Bronchial epithelial cell (primary cell): ENCODE measurements around the gene DCP1B. TPM values are rescaled to one million over a fixed set of nuclear protein-coding genes. Genes with fewer than 3 reads are reported as not detected.

Experiments
- DNase-seq: peaks from one replicate; pipeline ENCODE4 v3.0.0-alpha.2; 2010; ENCODE audit warnings: low read depth
- FAIRE-seq: peaks from 2 replicates; lab custom pipeline; 2011; peaks lifted over from hg19 to GRCh38; lab: Jason Lieb, UNC
- H3K27me3 ChIP-seq: 2 replicates; pipeline ENCODE4 v1.5.1; 2011; ENCODE audit warnings: low read length; ENCODE audit not compliant: control insufficient read depth, insufficient read depth
- H3K36me3 ChIP-seq: 2 replicates; pipeline ENCODE4 v1.5.1; 2011; ENCODE audit warnings: low read length; ENCODE audit not compliant: control insufficient read depth, insufficient read depth
- H3K4me3 ChIP-seq: 2 replicates; pipeline ENCODE4 v1.5.1; 2011; ENCODE audit warnings: mild to moderate bottlenecking, low read depth, low read length, control low read depth
- CTCF ChIP-seq: IDR thresholded peaks from 2 replicates; pipeline ENCODE4 v1.5.1; 2011; ENCODE audit warnings: mild to moderate bottlenecking, moderate library complexity, low read length, control low read depth, inconsistent platforms; ENCODE audit not compliant: insufficient read depth, severe bottlenecking
- total RNA-seq: library from RNA; depleted of rRNA; stranded (reverse); fragments of >200 nt; gene quantifications from 2 replicates; pipeline ENCODE4 v1.2.1, GENCODE V29; 2014

Gene DCP1B
- total RNA-seq, 1 donor from 2014 or later: 1.3 TPM

DNA sequence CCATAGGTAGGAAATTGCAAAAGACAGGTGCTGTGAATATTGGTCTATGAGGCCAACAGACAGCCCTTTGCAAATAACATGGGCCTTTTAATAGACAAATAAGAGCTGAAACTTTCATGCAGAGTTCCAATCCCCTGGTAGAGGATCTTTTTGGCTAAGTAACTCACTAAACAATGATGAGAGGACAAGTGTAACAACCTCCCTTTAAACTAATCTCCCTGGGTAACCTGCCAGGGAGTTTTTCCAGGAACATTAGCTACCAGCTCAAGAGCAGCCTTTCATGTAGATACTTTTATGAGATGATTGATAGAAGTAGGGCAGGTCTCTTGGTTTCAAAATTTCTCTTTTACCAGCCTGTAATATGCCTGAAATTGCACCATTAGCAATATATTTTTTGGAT is 34.8 kb upstream of the DCP1B start:
- no peak for DNase-seq
- Histone ChIP-seq H3K36me3 (no peaks in the 10 kb centered on the region), H3K4me3 (no peak overlapping the region), H3K27me3 (peaks cover 6% of the 10 kb centered on the region)
- FAIRE-seq: no peak
- TF ChIP-seq CTCF: no peak

DNA sequence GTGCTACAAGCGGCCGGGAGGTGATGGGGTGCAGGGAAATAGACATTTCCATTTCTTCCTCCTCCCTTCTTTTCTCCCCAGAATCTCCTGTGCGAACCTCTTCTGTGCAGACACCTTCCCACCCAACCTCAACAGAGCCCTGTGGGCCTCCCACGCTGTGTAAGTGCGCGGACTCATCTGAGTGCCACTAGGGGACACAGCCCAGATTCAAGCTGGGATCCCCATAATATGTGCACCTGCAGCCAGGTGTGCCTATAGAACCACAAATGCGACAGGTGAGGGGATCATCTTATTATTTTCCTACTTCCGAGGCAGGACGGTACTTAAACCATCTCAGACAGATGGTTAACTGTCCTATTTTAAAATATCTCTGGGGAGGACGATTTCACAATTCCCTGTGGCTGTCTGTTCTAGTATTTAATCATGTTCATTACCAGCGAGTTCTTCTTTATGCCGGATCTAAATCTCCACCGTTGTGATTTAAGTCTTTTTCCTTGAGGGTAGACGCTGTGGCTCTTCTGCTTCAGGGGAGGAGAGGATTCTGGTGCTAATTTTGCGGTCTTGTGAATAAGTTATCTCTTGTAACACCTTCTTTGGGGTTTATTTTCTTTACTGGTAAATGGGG is 31.3 kb upstream of the DCP1B start:
- H3K27me3 ChIP-seq: peaks cover 6% of the 10 kb centered on the region
- DNase-seq: no peak
- H3K4me3 ChIP-seq: no peak overlapping the region
- no peak for TF ChIP-seq CTCF
- no peak for FAIRE-seq
- H3K36me3 ChIP-seq: no peaks in the 10 kb centered on the region

GRCh38 chr12:2034633-2035430 is 30.6 kb upstream of the DCP1B start:
- no peaks in the 10 kb centered on the region for H3K36me3 ChIP-seq
- no peak for FAIRE-seq
- TF ChIP-seq CTCF: peak; percentile 93
- H3K27me3 ChIP-seq: peaks cover 6% of the 10 kb centered on the region
- no peak overlapping the region for H3K4me3 ChIP-seq
- DNase-seq: peak; percentile 48

DNA sequence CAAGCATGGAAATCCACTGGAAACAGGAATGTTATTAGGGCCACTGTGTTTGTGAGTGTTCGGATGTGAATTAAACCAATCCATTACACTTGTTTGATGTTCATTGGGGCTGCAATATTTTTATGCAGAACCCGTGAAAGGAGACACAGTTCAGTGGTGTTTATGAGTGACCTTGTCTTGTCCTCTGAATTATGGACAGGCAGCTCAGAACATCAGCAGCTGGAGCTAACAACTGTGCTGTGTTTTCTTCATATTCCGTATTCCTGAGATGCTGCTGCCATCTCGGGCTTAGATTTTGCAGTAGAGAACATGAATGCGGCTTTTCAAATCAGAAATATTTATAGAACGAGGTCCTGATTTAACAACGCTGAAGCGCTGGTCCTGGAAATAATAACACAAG is 28.2 kb upstream of the DCP1B start:
- Histone ChIP-seq H3K4me3 (no peak overlapping the region), H3K27me3 (peaks cover 6% of the 10 kb centered on the region)
- no peak for FAIRE-seq

DNA sequence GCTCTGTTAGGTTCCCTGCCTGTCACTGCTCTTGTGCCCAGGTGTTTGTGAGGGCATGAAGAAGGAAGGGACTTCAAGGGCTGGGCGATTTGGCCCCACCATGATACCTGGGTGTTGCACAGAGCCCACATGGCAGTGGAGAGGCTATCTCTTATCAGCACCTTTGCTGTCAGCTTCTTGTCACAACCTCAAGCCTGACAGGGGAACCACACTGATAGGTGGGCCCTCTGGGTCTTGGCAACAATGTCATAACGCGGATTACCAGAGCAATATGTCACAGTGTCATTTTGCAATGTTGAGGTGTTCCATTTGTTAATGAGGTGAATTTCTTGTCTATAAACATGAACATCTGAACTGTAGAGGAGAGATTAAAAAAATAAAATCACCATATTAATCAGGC is 25.6 kb upstream of the DCP1B start:
- Histone ChIP-seq H3K27me3 (no peaks in the 10 kb centered on the region), H3K36me3 (no peaks in the 10 kb centered on the region)
- TF ChIP-seq CTCF: no peak

More for the DNA sequence above, 28.2 kb upstream of the DCP1B start:
- TF ChIP-seq CTCF: no peak
- no peaks in the 10 kb centered on the region for H3K36me3 ChIP-seq
- no peak for DNase-seq

GRCh38 chr12:2027351-2027750 is 23.1 kb upstream of the DCP1B start:
- Histone ChIP-seq H3K27me3 (no peaks in the 10 kb centered on the region), H3K4me3 (no peak overlapping the region), H3K36me3 (no peaks in the 10 kb centered on the region)
- no peak for FAIRE-seq
- TF ChIP-seq CTCF: no peak
- DNase-seq: no peak

More for the DNA sequence above, 25.6 kb upstream of the DCP1B start:
- DNase-seq: no peak
- H3K4me3 ChIP-seq: no peak overlapping the region
- no peak for FAIRE-seq
